SU-DHL-6 (cell line): Measurements from ENCODE around the gene EYS.

Experiments used
- CTCF ChIP-seq: fragments of 200-600 bp; sonication (generic); IDR thresholded peaks from one replicate; pipeline ENCODE4 v1.5.1; 2017; ENCODE audit warnings: antibody characterized with exemption, mild to moderate bottlenecking, low read length, moderate library complexity; ENCODE audit not compliant: insufficient read depth, poor library complexity, severe bottlenecking
- EZH2phosphoT487 ChIP-seq: fragments of 200-600 bp; sonication (generic), shearing (Covaris generic); conservative IDR thresholded peaks from 2 replicates; pipeline ENCODE4 v1.6.1; 2018; ENCODE audit warnings: mild to moderate bottlenecking, antibody characterized with exemption, low read length, moderate library complexity, mixed read lengths

- TF ChIP-seq CTCF (no peak), EZH2phosphoT487 (no peak)
Observed at GRCh38 chr6:64041373-64041772, 1665.7 kb downstream of the EYS start.
